Retina (tissue), 1 donor: ENCODE measurements around the gene TAS2R46.

ENCODE experiments used
- DNase-seq: peaks from one replicate; pipeline ENCODE4 v3.0.0-alpha.2; 2016

Gene TAS2R46

DNA sequence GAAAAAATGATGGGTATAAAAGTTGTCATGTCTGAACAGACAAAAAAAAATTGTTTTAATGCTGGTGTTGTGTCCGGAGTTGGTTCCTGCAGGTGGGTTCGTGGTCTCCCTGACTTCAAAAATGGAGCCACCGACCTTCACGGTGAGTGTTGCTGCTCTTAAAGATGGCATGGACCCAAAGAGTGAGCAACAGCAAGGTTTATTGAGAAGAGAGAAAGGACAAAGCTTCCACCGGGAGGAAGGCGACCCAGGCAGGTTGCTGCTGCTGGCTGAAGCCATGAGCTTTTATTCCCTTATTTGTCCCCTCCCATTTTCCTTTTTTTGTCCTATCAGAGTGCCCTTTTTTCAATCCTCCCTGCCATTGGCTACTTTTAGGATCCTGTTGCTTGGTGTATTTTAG, 30.8 kb downstream of the TAS2R46 start, which contains the start of gene TAS2R31:
Gene TAS2R31 (minus strand): TSS at position 101 of the 400 bp plus-strand sequence. CDS start 72 bp downstream, at position 29.
- no peak for DNase-seq

DNA sequence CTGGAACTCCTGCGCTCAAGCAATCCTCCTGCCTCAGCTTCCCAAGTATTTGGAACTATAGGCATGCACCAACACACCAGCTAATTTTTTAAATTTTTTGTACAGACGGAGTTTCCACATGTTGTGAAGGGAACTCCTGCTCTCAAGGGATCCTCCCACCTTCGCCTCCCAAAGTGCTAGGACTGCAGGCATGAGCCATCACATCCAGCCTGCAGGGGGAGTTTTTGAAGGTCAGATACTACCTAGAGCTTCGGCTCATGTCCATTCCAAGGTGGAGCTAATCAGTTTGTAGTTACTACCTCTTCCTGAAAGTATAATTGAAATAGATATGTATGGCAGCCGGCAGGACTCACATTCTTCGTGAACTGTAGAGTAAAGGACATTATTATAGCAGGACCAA, 36.0 kb downstream of the TAS2R46 start:
- no peak for DNase-seq

DNA sequence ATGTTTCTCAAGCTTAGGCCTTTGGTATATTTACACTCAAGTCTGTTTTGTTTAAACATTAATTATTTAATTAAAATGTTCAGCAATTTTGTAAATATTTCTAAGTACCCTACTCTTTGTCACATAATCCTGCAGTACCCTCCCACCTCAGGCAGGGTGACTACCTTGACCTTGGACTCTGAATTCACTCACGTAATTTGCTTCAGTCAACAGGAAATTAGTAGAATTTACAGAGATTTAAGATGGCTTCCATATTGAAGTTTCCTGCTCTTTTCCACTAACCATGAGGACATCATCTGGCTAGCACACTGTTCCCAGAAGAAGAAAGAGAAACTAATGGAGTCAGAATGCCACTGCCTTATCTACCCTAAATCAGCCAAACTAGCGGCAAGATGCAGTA, 38.7 kb downstream of the TAS2R46 start:
- no peak for DNase-seq

DNA sequence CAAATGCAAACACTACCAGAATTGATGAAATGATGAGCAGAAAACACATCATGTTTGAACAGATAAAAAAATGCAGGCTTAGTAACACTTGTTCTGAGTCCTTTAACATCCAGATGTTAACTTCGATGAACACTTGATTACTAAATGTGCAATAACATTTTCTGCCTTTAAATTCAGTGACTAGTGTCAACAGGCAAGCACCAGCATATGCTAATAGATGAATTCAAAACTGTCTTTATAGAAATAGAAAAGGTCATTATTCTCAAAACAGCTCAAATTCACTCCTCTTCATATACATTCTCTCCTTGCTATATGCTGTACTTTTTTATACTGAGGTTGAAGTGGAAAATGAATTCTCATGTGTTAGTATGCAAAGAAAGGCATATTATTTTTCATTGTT, 39.6 kb downstream of the TAS2R46 start, which contains the start of gene TAS2R19:
Gene TAS2R19 (minus strand): TSS at position 101 of the 400 bp plus-strand sequence. CDS start 49 bp downstream, at position 52.
- DNase-seq: no peak

DNA sequence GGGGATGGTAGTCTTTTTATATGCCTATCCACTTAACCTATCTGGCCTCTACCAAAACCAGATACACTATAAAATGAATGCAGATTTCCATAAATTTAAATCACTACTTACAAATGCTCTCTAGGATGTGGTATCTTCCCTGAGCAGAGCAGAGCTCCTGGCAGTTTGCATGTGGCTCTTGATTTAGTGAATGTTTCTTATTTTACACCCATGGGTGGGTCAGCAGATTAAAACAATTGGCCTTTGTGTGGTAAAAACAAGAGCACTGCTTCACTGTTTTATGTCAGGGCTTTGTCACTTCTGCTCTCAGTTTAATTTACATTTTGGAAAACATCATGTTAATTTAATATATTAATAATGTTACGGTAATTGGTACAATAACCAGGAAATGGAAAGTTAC, 45.2 kb downstream of the TAS2R46 start:
- DNase-seq: no peak

DNA sequence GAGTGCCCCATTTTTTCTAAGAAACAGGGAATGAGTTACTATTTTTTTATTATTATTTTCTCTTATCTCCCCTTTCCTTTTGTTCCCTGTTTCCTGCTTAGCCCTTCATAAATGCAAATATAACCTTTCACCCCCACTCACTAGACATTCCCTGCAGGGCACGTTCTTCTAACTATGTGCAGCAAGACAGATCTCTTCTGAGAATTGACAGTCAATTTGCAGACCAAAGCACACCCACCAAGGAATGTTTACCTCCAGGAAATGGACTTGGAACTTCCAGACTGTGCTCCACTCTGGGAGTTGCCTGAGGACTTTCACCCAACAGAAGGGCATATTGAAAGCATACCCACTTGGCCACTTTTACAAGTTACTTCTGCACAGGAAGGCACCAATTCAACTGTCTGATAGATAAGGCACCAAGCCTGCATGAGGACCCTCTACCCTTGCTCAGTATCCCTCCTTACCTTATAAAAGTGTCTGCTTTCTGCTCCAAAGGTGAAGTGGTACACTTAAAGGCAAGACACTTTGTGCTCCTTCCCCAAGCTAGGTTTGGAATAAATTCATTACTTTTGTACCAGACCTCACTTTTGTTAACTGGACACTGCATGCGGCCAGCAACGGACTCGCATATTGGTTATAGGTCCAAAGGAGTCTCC, 46.2 kb downstream of the TAS2R46 start:
- no peak for DNase-seq

DNA sequence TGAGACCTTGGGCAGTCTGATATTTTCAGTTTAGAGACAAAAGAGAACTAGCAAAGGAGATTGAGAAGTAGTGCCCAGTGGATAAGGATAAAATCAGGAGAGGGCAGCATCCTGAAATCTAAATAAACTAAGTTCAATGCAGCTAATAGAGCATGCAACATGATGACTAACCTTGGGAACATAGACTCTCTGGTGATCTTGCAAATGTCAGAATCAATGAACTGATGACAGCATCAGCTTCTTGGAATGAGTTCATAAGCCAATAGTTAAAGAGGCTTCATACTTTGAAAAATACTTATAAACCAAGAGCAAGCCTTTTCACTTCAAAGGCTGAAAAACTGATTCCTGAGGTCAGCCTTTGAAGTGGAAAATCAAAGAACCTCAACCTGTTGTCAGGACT, 47.9 kb downstream of the TAS2R46 start:
- DNase-seq: no peak
